Stimulated activated memory B cell treated with anti-CD40 and anti-IgM and Interleukin-4, amounts not matched to agents 10 μg/mL and 1 μg/mL and 100 μg/mL, for 72 hours (primary cell): ENCODE results near the gene AFF1.

Experiments used
- ATAC-seq: fragments of 150-1000 bp; cut with Tn5 transposase; 2 replicates; pipeline ENCODE4 v1.10.0; 2021
- H3K27ac Mint-ChIP-seq: one replicate; pipeline ENCODE4 v1.8.0; 2022; ENCODE audit warnings: mild to moderate bottlenecking, mixed read lengths
- H3K27me3 Mint-ChIP-seq: one replicate; pipeline ENCODE4 v1.8.0; 2022; ENCODE audit warnings: mixed read lengths
- H3K36me3 Mint-ChIP-seq: one replicate; pipeline ENCODE4 v1.8.0; 2022; ENCODE audit warnings: mixed read lengths
- H3K4me1 Mint-ChIP-seq: one replicate; pipeline ENCODE4 v1.8.0; 2022; ENCODE audit warnings: mixed read lengths
- H3K4me3 Mint-ChIP-seq: one replicate; pipeline ENCODE4 v1.8.0; 2022; ENCODE audit warnings: mild to moderate bottlenecking, moderate library complexity, mixed read lengths
- H3K9me3 Mint-ChIP-seq: one replicate; pipeline ENCODE4 v1.8.0; 2022; ENCODE audit warnings: mixed read lengths

AFF1 gene

GRCh38 chr4:86959588-86960500, 25.0 kb downstream of the AFF1 start:
- no peak overlapping the region for H3K4me3 Mint-ChIP-seq
- no peaks in the 10 kb centered on the region for H3K27me3 Mint-ChIP-seq
- no peak overlapping the region for H3K27ac Mint-ChIP-seq
- no peak for ATAC-seq
- H3K36me3 Mint-ChIP-seq: peaks cover 11% of the 10 kb centered on the region
- H3K9me3 Mint-ChIP-seq: no peaks in the 10 kb centered on the region
- peaks cover 47% of the 10 kb centered on the region for H3K4me1 Mint-ChIP-seq

- Mint-ChIP-seq H3K9me3 (no peaks in the 10 kb centered on the region), H3K27ac (no peak overlapping the region), H3K36me3 (peaks cover 6% of the 10 kb centered on the region), H3K4me3 (no peak overlapping the region), H3K4me1 (peaks cover 43% of the 10 kb centered on the region), H3K27me3 (no peaks in the 10 kb centered on the region)
- ATAC-seq: no peak
Observed at GRCh38 chr4:86960557-86960961, 25.7 kb downstream of the AFF1 start.

- Mint-ChIP-seq H3K27ac (peak overlapping the region; percentile 58), H3K27me3 (no peaks in the 10 kb centered on the region), H3K9me3 (no peaks in the 10 kb centered on the region), H3K36me3 (peaks cover 5% of the 10 kb centered on the region), H3K4me1 (peaks cover 41% of the 10 kb centered on the region), H3K4me3 (peak overlapping the region; percentile 55)
- peak; percentile 28 for ATAC-seq
Observed at GRCh38 chr4:86961116-86961515, 26.3 kb downstream of the AFF1 start.

- peaks cover 5% of the 10 kb centered on the region for H3K36me3 Mint-ChIP-seq
- no peaks in the 10 kb centered on the region for H3K27me3 Mint-ChIP-seq
- peaks cover 37% of the 10 kb centered on the region for H3K4me1 Mint-ChIP-seq
- peak overlapping the region; percentile 58 for H3K27ac Mint-ChIP-seq
- peak; percentile 94 for ATAC-seq
- peak overlapping the region; percentile 55 for H3K4me3 Mint-ChIP-seq
- H3K9me3 Mint-ChIP-seq: no peaks in the 10 kb centered on the region
Observed at GRCh38 chr4:86961605-86962295, 26.9 kb downstream of the AFF1 start.

DNA sequence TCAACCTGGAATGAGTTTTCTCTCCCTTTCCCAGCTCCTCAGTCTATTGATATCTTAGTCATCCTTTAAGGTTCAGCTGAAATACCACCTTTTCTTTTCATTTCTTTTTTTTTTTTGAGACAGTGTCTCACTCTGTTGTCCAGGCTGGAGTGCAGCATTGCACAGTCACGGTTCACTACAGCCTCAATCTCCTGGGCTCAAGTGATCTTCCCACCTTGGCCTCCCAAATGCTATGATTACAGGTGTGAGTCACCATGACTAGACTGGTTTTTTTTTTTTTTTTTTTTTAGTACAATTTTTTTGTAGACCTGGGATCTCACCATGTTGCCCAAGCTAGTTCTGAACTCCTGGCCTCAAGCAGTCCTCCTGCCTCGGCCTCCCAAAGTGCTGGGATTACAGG, 28.9 kb downstream of the AFF1 start:
- no peak overlapping the region for H3K27ac Mint-ChIP-seq
- ATAC-seq: no peak
- H3K4me1 Mint-ChIP-seq: peaks cover 23% of the 10 kb centered on the region

DNA sequence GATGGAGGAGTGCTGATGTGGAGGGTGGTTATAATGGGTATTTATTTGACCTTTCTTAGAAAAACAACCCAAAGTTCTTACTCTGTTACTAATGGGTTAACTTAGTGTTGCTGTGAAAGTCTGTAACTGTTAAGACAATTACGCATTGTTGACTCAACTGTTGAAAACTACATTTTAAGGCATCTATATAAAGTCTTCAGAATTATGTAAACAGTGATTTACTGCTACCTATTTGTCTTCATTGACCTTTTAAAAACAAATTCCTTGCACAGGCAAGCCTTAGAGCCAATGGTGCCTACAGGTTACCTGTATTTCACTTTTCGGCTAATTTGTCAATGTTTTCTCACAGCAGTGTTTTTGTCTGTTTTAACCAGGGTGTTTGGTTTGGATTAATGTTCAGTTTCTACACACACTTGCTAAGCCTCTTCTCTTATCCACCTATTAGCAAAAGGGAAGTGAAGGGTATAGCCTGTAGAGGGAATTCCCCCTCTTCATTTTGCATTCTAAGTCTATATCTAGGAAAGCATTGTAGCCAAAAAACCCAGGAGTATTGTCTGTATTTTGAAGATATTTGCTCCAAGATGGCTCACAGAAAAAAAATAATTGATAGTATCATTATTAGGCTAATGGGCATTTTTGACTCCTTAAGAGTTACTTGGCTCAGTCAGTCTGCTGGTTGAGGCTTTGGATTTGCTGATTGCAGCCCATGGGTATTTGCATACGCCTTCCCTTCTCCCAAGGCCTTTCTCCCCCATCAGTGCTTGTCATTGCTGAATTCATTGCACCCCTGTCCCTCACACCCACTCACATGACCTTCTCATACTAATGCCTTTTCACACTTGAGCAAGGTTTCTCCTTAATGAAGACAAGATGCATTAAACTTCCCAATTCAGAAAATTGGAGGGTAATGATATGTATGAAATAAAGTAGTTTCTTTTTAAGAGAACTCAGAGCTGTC, 30.5 kb downstream of the AFF1 start:
- ATAC-seq: peak; percentile 84
- Mint-ChIP-seq H3K27ac (no peak overlapping the region), H3K27me3 (no peaks in the 10 kb centered on the region), H3K4me1 (peaks cover 15% of the 10 kb centered on the region), H3K36me3 (no peaks in the 10 kb centered on the region), H3K9me3 (no peaks in the 10 kb centered on the region), H3K4me3 (peak overlapping the region; percentile 19)

More for the DNA sequence above, 28.9 kb downstream of the AFF1 start:
- no peak overlapping the region for H3K4me3 Mint-ChIP-seq
- no peaks in the 10 kb centered on the region for H3K27me3 Mint-ChIP-seq
- H3K9me3 Mint-ChIP-seq: no peaks in the 10 kb centered on the region
- H3K36me3 Mint-ChIP-seq: peaks cover 5% of the 10 kb centered on the region

GRCh38 chr4:86967073-86967472, 32.3 kb downstream of the AFF1 start:
- Mint-ChIP-seq H3K9me3 (no peaks in the 10 kb centered on the region), H3K4me1 (peaks cover 13% of the 10 kb centered on the region), H3K27ac (no peak overlapping the region), H3K27me3 (no peaks in the 10 kb centered on the region), H3K4me3 (no peak overlapping the region), H3K36me3 (no peaks in the 10 kb centered on the region)
- ATAC-seq: no peak

- Mint-ChIP-seq H3K27ac (no peak overlapping the region), H3K9me3 (no peaks in the 10 kb centered on the region), H3K4me3 (no peak overlapping the region)
Observed at GRCh38 chr4:86967798-86968197, 33.0 kb downstream of the AFF1 start.

GRCh38 chr4:86968547-86968946, 33.7 kb downstream of the AFF1 start:
- Mint-ChIP-seq H3K4me3 (no peak overlapping the region), H3K27ac (no peak overlapping the region), H3K9me3 (no peaks in the 10 kb centered on the region), H3K27me3 (no peaks in the 10 kb centered on the region), H3K4me1 (peaks cover 15% of the 10 kb centered on the region), H3K36me3 (no peaks in the 10 kb centered on the region)
- ATAC-seq: no peak

More at GRCh38 chr4:86967798-86968197, 33.0 kb downstream of the AFF1 start:
- peaks cover 13% of the 10 kb centered on the region for H3K4me1 Mint-ChIP-seq
- ATAC-seq: no peak
- no peaks in the 10 kb centered on the region for H3K27me3 Mint-ChIP-seq
- H3K36me3 Mint-ChIP-seq: no peaks in the 10 kb centered on the region

- Mint-ChIP-seq H3K27ac (no peak overlapping the region), H3K4me3 (no peak overlapping the region), H3K4me1 (peaks cover 20% of the 10 kb centered on the region), H3K9me3 (no peaks in the 10 kb centered on the region), H3K36me3 (peaks cover 9% of the 10 kb centered on the region), H3K27me3 (no peaks in the 10 kb centered on the region)
- ATAC-seq: no peak
Observed at GRCh38 chr4:86970447-86971354, 35.9 kb downstream of the AFF1 start.

- Mint-ChIP-seq H3K36me3 (peaks cover 9% of the 10 kb centered on the region), H3K4me1 (peaks cover 26% of the 10 kb centered on the region)
Observed at GRCh38 chr4:86971355-86971683, 36.5 kb downstream of the AFF1 start.

DNA sequence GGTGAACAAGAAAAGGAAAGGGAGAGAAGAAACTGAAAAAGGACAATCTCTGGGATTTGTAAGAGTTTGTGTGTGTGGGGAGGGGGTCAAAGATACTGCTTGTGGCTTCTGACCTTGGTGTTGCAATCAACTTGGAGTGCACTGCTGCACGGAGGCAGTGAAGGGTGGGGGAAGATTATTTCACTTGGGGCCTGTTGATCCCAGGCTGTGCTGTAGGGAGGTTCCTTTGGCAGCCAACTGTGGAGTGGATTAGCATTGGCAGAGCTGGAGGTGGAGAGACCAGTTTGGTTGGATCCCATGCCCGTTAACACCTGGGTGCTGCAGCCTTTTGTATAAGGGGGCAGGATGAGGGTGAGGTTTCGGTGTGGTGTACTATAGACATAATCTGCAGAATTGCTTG, 38.2 kb downstream of the AFF1 start:
- no peaks in the 10 kb centered on the region for H3K9me3 Mint-ChIP-seq
- peak overlapping the region; percentile 3 for H3K27ac Mint-ChIP-seq
- no peak for ATAC-seq
- peaks cover 36% of the 10 kb centered on the region for H3K4me1 Mint-ChIP-seq
- no peak overlapping the region for H3K4me3 Mint-ChIP-seq
- H3K27me3 Mint-ChIP-seq: no peaks in the 10 kb centered on the region
- peaks cover 9% of the 10 kb centered on the region for H3K36me3 Mint-ChIP-seq

More at GRCh38 chr4:86971355-86971683, 36.5 kb downstream of the AFF1 start:
- no peak for ATAC-seq
- no peak overlapping the region for H3K27ac Mint-ChIP-seq
- no peaks in the 10 kb centered on the region for H3K9me3 Mint-ChIP-seq
- no peak overlapping the region for H3K4me3 Mint-ChIP-seq
- no peaks in the 10 kb centered on the region for H3K27me3 Mint-ChIP-seq

DNA sequence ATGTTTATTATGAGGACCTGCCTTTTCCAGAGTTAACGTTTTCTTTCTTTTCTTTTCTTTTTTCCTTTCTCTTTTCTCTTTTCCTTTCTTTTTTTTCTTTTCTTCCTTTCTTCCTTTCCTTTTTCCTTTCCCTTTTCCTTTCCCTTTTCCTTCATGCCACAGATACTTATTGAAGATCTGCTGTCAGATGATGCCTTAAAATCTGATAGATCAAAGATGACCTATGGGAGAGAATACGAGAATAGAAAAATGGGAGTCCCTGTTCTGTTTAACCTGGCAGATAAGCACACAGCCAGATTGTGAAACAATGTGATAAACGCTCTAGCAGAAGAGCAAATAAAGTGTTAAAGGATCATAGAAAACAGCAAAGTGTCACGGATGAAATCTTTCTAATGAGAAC, 38.9 kb downstream of the AFF1 start:
- H3K27me3 Mint-ChIP-seq: no peaks in the 10 kb centered on the region
- no peak for ATAC-seq
- no peaks in the 10 kb centered on the region for H3K9me3 Mint-ChIP-seq

GRCh38 chr4:86974551-86974994, 39.8 kb downstream of the AFF1 start:
- H3K27ac Mint-ChIP-seq: no peak overlapping the region
- H3K27me3 Mint-ChIP-seq: no peaks in the 10 kb centered on the region
- H3K4me1 Mint-ChIP-seq: peaks cover 49% of the 10 kb centered on the region
- H3K36me3 Mint-ChIP-seq: peaks cover 9% of the 10 kb centered on the region
- H3K4me3 Mint-ChIP-seq: no peak overlapping the region
- ATAC-seq: no peak
- H3K9me3 Mint-ChIP-seq: no peaks in the 10 kb centered on the region

More for the DNA sequence above, 38.9 kb downstream of the AFF1 start:
- Mint-ChIP-seq H3K4me1 (peaks cover 40% of the 10 kb centered on the region), H3K36me3 (peaks cover 9% of the 10 kb centered on the region), H3K4me3 (no peak overlapping the region), H3K27ac (no peak overlapping the region)
